ENCODE measurements around the gene PHTF2.

PHTF2 gene

DNA sequence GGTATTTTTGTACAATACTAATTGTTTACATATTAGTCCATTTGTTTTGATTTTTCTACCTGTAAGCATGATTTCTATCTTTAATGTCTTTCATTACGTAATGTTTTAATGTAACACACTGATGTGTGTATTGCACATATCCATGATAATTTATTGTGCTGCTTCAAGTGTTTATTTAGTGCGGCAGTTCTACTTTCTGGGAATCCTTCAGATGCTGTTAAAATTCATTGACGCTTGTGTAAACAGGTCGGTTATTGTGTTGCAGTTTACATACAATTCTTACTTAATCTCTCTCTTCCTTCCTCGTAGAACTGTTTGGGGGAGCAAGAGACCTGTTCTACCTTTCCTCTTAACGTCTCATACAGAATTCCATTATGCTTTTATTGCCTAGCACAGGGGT is 7.2 kb upstream of the PHTF2 start:
- ATAC-seq: no peak
- TF ChIP-seq RARB (CRISPR knock-in tag; IDR thresholded peaks at IDR 0.05): no peak
- TF ChIP-seq ZNF8 (CRISPR knock-in tag; IDR thresholded peaks at IDR 0.05): no peak
- no peak for TF ChIP-seq PPARA (CRISPR knock-in tag; IDR thresholded peaks at IDR 0.05; ENCODE audit: borderline replicate concordance)
- no peak for TF ChIP-seq OSR1 (CRISPR knock-in tag; IDR thresholded peaks at IDR 0.05)
- TF ChIP-seq CSDC2 (CRISPR knock-in tag; IDR thresholded peaks at IDR 0.05): no peak
- TF ChIP-seq, protein P1, sequence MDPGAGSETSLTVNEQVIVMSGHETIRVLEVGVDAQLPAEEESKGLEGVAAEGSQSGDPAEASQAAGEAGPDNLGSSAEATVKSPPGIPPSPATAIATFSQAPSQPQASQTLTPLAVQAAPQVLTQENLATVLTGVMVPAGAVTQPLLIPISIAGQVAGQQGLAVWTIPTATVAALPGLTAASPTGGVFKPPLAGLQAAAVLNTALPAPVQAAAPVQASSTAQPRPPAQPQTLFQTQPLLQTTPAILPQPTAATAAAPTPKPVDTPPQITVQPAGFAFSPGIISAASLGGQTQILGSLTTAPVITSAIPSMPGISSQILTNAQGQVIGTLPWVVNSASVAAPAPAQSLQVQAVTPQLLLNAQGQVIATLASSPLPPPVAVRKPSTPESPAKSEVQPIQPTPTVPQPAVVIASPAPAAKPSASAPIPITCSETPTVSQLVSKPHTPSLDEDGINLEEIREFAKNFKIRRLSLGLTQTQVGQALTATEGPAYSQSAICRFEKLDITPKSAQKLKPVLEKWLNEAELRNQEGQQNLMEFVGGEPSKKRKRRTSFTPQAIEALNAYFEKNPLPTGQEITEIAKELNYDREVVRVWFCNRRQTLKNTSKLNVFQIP (CRISPR knock-in tag; IDR thresholded peaks at IDR 0.05; ENCODE audit: borderline replicate concordance, low read depth): no peak

DNA sequence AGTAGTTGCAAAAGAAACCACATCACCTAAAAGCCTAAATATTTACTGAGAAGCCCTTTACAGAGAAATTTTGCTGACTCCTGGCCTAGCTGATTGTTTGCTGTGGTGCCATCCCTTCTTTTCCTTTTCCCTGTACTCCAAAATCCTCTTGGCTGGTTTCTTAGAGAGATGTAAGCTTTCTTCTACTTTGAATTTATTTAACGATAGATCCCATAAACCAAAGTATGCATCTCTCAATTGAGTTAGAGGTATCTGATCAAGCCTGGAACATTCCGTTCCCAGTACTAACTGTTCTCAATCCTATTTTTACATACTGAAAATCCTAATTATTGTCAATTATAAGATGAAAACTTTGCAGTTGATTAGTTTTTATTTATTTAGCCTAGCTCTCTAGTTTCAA is 6.6 kb upstream of the PHTF2 start:
- TF ChIP-seq ESRRG (CRISPR knock-in tag; IDR thresholded peaks at IDR 0.05) (no peak), ARNTL (CRISPR knock-in tag; IDR thresholded peaks at IDR 0.05; ENCODE audit: borderline replicate concordance, low read depth) (no peak), ISL1 (CRISPR knock-in tag; IDR thresholded peaks at IDR 0.05) (peak; percentile 60)
- TF ChIP-seq, protein P2, sequence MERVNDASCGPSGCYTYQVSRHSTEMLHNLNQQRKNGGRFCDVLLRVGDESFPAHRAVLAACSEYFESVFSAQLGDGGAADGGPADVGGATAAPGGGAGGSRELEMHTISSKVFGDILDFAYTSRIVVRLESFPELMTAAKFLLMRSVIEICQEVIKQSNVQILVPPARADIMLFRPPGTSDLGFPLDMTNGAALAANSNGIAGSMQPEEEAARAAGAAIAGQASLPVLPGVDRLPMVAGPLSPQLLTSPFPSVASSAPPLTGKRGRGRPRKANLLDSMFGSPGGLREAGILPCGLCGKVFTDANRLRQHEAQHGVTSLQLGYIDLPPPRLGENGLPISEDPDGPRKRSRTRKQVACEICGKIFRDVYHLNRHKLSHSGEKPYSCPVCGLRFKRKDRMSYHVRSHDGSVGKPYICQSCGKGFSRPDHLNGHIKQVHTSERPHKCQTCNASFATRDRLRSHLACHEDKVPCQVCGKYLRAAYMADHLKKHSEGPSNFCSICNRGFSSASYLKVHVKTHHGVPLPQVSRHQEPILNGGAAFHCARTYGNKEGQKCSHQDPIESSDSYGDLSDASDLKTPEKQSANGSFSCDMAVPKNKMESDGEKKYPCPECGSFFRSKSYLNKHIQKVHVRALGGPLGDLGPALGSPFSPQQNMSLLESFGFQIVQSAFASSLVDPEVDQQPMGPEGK (CRISPR knock-in tag; IDR thresholded peaks at IDR 0.05; ENCODE audit: borderline replicate concordance): no peak
- TF ChIP-seq, protein P3, sequence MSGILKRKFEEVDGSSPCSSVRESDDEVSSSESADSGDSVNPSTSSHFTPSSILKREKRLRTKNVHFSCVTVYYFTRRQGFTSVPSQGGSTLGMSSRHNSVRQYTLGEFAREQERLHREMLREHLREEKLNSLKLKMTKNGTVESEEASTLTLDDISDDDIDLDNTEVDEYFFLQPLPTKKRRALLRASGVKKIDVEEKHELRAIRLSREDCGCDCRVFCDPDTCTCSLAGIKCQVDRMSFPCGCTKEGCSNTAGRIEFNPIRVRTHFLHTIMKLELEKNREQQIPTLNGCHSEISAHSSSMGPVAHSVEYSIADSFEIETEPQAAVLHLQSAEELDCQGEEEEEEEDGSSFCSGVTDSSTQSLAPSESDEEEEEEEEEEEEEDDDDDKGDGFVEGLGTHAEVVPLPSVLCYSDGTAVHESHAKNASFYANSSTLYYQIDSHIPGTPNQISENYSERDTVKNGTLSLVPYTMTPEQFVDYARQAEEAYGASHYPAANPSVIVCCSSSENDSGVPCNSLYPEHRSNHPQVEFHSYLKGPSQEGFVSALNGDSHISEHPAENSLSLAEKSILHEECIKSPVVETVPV (CRISPR knock-in tag; IDR thresholded peaks at IDR 0.05): no peak
- no peak for ATAC-seq

DNA sequence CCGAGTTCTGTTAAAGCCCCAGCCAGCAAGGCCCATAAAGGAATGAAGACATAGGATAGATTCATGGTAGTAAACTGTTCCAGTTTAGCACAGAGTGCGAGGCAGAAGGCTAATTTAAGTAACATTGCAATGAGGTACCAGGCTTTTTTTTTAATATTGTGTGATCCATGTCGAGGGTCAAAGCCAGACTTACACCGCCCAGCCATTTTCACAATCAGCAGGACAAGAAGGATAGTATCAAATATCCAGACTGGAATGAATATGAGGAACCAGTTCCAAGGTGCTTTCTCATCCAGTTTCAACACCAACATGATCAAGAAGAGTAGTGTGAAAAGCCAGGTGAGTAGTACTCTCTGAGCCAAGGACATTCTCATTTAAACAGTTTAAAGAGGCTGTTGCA is 4.6 kb upstream of the PHTF2 start:
- TF ChIP-seq GLIS3 (CRISPR knock-in tag; IDR thresholded peaks at IDR 0.05): no peak
- no peak for TF ChIP-seq ZFP3 (CRISPR knock-in tag; IDR thresholded peaks at IDR 0.05)
- TF ChIP-seq, protein P4, sequence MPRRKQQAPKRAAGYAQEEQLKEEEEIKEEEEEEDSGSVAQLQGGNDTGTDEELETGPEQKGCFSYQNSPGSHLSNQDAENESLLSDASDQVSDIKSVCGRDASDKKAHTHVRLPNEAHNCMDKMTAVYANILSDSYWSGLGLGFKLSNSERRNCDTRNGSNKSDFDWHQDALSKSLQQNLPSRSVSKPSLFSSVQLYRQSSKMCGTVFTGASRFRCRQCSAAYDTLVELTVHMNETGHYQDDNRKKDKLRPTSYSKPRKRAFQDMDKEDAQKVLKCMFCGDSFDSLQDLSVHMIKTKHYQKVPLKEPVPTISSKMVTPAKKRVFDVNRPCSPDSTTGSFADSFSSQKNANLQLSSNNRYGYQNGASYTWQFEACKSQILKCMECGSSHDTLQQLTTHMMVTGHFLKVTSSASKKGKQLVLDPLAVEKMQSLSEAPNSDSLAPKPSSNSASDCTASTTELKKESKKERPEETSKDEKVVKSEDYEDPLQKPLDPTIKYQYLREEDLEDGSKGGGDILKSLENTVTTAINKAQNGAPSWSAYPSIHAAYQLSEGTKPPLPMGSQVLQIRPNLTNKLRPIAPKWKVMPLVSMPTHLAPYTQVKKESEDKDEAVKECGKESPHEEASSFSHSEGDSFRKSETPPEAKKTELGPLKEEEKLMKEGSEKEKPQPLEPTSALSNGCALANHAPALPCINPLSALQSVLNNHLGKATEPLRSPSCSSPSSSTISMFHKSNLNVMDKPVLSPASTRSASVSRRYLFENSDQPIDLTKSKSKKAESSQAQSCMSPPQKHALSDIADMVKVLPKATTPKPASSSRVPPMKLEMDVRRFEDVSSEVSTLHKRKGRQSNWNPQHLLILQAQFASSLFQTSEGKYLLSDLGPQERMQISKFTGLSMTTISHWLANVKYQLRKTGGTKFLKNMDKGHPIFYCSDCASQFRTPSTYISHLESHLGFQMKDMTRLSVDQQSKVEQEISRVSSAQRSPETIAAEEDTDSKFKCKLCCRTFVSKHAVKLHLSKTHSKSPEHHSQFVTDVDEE (CRISPR knock-in tag; IDR thresholded peaks at IDR 0.05): no peak
- no peak for ATAC-seq

DNA sequence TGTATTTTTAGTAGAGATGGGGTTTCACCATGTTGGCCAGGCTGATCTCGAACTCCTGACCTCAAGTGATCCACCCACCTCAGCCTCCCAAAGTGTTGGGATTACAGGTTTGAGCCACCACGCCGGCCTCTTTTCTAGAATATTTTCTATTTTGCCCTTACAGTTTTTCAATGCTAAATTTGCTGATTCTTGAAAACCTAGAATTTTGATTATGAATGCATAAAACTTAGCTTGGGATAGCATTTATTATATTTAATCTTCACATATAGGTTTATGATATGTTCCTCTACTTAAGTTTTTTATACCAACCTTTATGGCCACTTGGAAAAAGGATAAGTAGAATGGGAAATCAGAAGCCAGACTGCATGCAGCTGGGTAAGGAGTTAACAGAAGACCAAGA is 2.5 kb upstream of the PHTF2 start:
- TF ChIP-seq ZNF8 (CRISPR knock-in tag; IDR thresholded peaks at IDR 0.05): no peak
- TF ChIP-seq GLIS3 (CRISPR knock-in tag; IDR thresholded peaks at IDR 0.05): no peak
- TF ChIP-seq BACH2 (CRISPR knock-in tag; IDR thresholded peaks at IDR 0.05; ENCODE audit: borderline replicate concordance): no peak
- TF ChIP-seq, protein P3 (CRISPR knock-in tag; IDR thresholded peaks at IDR 0.05): no peak
- TF ChIP-seq ZNF565 (CRISPR knock-in tag; conservative IDR thresholded peaks at IDR 0.05; ENCODE audit: low read depth): no peak
- TF ChIP-seq ISL1 (CRISPR knock-in tag; IDR thresholded peaks at IDR 0.05): no peak
- TF ChIP-seq SNAI2 (CRISPR knock-in tag; IDR thresholded peaks at IDR 0.05): no peak
- no peak for TF ChIP-seq ZC3H10 (CRISPR knock-in tag; IDR thresholded peaks at IDR 0.05)
- TF ChIP-seq, protein P2 (CRISPR knock-in tag; IDR thresholded peaks at IDR 0.05; ENCODE audit: borderline replicate concordance): no peak
- TF ChIP-seq ZFP3 (CRISPR knock-in tag; IDR thresholded peaks at IDR 0.05): no peak
- TF ChIP-seq CSDC2 (CRISPR knock-in tag; IDR thresholded peaks at IDR 0.05): no peak
- ATAC-seq: no peak

All from SK-N-SH treated with all-trans-retinoic acid at 6 μM for 48 hours (cell line).